Measurements from ENCODE around the gene MAST4. TPM values are rescaled to one million over a fixed set of nuclear protein-coding genes. Genes with fewer than 3 reads are reported as not detected.

MAST4 gene
- polyA plus RNA-seq, 1 donor (not counting 4 experiments of a cell fraction or from before 2014, with no cell fraction given), result 19.8 TPM

GRCh38 chr5:66789434-66789833 lies 193.2 kb downstream of the MAST4 start:
- Histone ChIP-seq H3K36me3 (ENCODE audit: control insufficient read depth in 2 of 2, extremely low read depth in 1 of 2, insufficient read depth in 2 of 2, low read length in 2 of 2) (no peaks in the 10 kb centered on the region), H3K27ac (ENCODE audit: control insufficient read depth, insufficient read depth, low read length) (no peak overlapping the region), H3K4me2 (ENCODE audit: control insufficient read depth, extremely low read depth, insufficient read depth, low read depth, low read length) (no peak overlapping the region), H3K4me3 (ENCODE audit: control insufficient read depth in 2 of 3, extremely low read depth in 1 of 3, insufficient read depth in 2 of 3, low read depth in 1 of 3, low read length in 3 of 3) (no peak overlapping the region), H3K9ac (ENCODE audit: control insufficient read depth, extremely low read depth, insufficient read depth, low read length) (no peak overlapping the region), H3K4me1 (ENCODE audit: control insufficient read depth, extremely low read depth, insufficient read depth, low read length) (no peaks in the 10 kb centered on the region), H3K9me1 (ENCODE audit: control insufficient read depth, extremely low read depth, insufficient read depth, low read length) (no peaks in the 10 kb centered on the region), H2AFZ (ENCODE audit: control insufficient read depth, low read length) (no peak overlapping the region), H4K20me1 (ENCODE audit: control insufficient read depth, extremely low read depth, insufficient read depth, low read length) (no peaks in the 10 kb centered on the region), H3K79me2 (ENCODE audit: control insufficient read depth, insufficient read depth, low read length) (no peaks in the 10 kb centered on the region), H3K27me3 (ENCODE audit: control insufficient read depth, extremely low read depth, insufficient read depth, low read length) (no peaks in the 10 kb centered on the region), H3K9me3 (ENCODE audit: control insufficient read depth, low read depth, low read length) (no peaks in the 10 kb centered on the region)
- DNase-seq (ENCODE audit: low read depth, low spot score), result no peak
- no peak for FAIRE-seq
- no peak for TF ChIP-seq EZH2 (IDR thresholded peaks at IDR 0.05; ENCODE audit: low read length)
- TF ChIP-seq, protein P1, sequence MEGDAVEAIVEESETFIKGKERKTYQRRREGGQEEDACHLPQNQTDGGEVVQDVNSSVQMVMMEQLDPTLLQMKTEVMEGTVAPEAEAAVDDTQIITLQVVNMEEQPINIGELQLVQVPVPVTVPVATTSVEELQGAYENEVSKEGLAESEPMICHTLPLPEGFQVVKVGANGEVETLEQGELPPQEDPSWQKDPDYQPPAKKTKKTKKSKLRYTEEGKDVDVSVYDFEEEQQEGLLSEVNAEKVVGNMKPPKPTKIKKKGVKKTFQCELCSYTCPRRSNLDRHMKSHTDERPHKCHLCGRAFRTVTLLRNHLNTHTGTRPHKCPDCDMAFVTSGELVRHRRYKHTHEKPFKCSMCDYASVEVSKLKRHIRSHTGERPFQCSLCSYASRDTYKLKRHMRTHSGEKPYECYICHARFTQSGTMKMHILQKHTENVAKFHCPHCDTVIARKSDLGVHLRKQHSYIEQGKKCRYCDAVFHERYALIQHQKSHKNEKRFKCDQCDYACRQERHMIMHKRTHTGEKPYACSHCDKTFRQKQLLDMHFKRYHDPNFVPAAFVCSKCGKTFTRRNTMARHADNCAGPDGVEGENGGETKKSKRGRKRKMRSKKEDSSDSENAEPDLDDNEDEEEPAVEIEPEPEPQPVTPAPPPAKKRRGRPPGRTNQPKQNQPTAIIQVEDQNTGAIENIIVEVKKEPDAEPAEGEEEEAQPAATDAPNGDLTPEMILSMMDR (optimal IDR thresholded peaks at IDR 0.05 in 1 of 3, IDR thresholded peaks at IDR 0.05 in 1 of 3, conservative IDR thresholded peaks at IDR 0.05 in 1 of 3; ENCODE audit: extremely low read depth in 1 of 3, insufficient read depth in 2 of 3, low read length in 3 of 3), result no peak
- dilution Hi-C loops (cut with MboI; ENCODE audit: extremely low pct_ligation_motif_present, low sequenced_read_pairs), result loop anchor here (25.0 kb wide), 1 partner anchor 477 kb away; no protein-coding TSS in a partner anchor

GRCh38 chr5:66793049-66793448 lies 196.9 kb downstream of the MAST4 start:
- no peaks in the 10 kb centered on the region for H3K9me1 ChIP-seq (ENCODE audit: control insufficient read depth, extremely low read depth, insufficient read depth, low read length)
- peaks cover 3% of the 10 kb centered on the region for H4K20me1 ChIP-seq (ENCODE audit: control insufficient read depth, extremely low read depth, insufficient read depth, low read length)
- no peak overlapping the region for H3K9ac ChIP-seq (ENCODE audit: control insufficient read depth, extremely low read depth, insufficient read depth, low read length)
- no peaks in the 10 kb centered on the region for H3K27me3 ChIP-seq (ENCODE audit: control insufficient read depth, extremely low read depth, insufficient read depth, low read length)
- H3K4me3 ChIP-seq (ENCODE audit: control insufficient read depth in 2 of 3, extremely low read depth in 1 of 3, insufficient read depth in 2 of 3, low read depth in 1 of 3, low read length in 3 of 3), result no peak overlapping the region
- H3K9me3 ChIP-seq (ENCODE audit: control insufficient read depth, low read depth, low read length), result no peaks in the 10 kb centered on the region
- DNase-seq (ENCODE audit: low read depth, low spot score) (no peak), FAIRE-seq (no peak)
- H3K4me1 ChIP-seq (ENCODE audit: control insufficient read depth, extremely low read depth, insufficient read depth, low read length), result no peaks in the 10 kb centered on the region
- dilution Hi-C loops (cut with MboI; ENCODE audit: extremely low pct_ligation_motif_present, low sequenced_read_pairs), result loop anchor here (25.0 kb wide), 1 partner anchor 481 kb away; no protein-coding TSS in a partner anchor
- no peak overlapping the region for H3K27ac ChIP-seq (ENCODE audit: control insufficient read depth, insufficient read depth, low read length)
- TF ChIP-seq, protein P1 (optimal IDR thresholded peaks at IDR 0.05 in 1 of 3, IDR thresholded peaks at IDR 0.05 in 1 of 3, conservative IDR thresholded peaks at IDR 0.05 in 1 of 3; ENCODE audit: extremely low read depth in 1 of 3, insufficient read depth in 2 of 3, low read length in 3 of 3), result no peak
- TF ChIP-seq EZH2 (IDR thresholded peaks at IDR 0.05; ENCODE audit: low read length), result no peak
- no peak overlapping the region for H3K4me2 ChIP-seq (ENCODE audit: control insufficient read depth, extremely low read depth, insufficient read depth, low read depth, low read length)
- H3K36me3 ChIP-seq (ENCODE audit: control insufficient read depth in 2 of 2, extremely low read depth in 1 of 2, insufficient read depth in 2 of 2, low read length in 2 of 2), result no peaks in the 10 kb centered on the region
- H2AFZ ChIP-seq (ENCODE audit: control insufficient read depth, low read length), result no peak overlapping the region
- H3K79me2 ChIP-seq (ENCODE audit: control insufficient read depth, insufficient read depth, low read length), result no peaks in the 10 kb centered on the region

Data from keratinocyte (primary cell).